HG03558 (cell line): ENCODE measurements around the gene ASGR2.
"Not testable (repeated sequence)": the region's sequence is repeated elsewhere in the genome, so short reads cannot be mapped to it uniquely, and the experiment has no call there.

Source experiments
- ATAC-seq: cut with Tn5 transposase; IDR thresholded peaks from one replicate; pipeline ENCODE4 v1.9.1; 2021; ENCODE audit warnings: moderate number of reproducible peaks; ENCODE audit not compliant: unreplicated experiment; ENCODE audit errors: extremely low read depth

Gene ASGR2

DNA sequence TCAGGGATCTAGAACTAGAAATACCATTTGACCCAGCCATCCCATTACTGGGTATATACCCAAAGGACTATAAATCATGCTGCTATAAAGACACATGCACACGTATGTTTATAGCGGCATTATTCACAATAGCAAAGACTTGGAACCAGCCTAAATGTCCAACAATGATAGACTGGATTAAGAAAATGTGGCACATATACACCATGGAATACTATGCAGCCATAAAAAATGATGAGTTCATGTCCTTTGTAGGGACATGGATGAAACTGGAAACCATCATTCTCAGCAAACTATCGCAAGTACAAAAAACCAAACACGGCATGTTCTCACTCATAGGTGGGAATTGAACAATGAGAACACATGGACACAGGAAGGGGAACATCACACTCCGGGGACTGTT, 12.9 kb upstream of the ASGR2 start:
- not testable (repeated sequence) for ATAC-seq

DNA sequence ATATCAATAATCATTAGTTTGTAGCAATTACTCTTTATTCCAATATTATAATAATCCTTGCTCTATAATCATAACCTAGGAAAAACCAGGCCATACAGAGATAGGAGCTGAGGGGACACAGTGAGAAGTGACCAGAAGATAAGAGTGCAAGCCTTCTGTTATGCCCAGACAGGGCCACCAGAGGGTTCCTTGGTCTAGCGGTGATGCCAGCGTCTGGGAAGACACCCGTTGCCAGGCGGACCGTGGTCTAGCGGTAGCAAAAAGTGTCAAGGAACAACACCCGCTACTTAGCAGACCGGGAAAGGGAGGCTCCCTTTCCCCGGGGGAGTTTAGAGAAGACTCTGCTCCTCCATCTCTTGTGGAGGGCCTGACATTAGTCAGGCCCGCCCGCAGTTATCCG, 11.8 kb upstream of the ASGR2 start:
- ATAC-seq = not testable (repeated sequence)

DNA sequence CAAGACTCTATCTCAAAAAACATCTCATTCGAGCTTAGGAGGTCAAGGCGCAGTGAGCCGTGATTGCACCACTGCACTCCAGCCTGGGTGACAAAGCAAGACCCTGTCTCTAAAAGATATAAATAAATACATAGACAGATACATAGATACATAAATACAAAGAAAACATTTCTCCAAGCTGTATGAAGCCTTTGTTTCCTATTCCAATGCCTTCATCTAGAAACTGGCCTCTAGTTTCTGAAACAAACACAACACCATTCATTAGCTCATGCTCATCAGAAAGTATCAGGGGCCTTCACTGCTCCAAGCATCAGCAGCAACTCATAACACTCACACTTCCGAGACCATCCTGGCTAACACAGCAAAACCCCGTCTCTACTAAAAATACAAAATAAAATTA, 10.3 kb upstream of the ASGR2 start:
- ATAC-seq = no peak

DNA sequence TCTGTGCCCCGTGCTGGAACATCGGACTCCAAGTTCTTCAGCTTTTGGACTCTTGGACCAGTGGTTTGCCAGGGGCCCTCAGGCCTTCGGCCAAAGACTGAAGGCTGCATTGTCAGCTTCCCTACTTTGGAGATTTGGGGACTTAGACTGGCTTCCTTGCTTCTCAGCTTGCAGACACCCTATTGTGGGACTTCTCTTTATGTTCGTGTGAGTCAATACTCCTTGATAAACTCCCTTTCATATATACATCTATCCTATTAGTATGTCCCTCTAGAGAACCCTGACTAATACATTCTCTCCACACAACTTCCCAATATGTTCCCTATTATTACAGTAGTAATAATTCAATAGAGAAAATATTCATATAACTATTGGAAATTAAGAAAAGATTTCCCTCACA, 9.2 kb upstream of the ASGR2 start:
- ATAC-seq = no peak

DNA sequence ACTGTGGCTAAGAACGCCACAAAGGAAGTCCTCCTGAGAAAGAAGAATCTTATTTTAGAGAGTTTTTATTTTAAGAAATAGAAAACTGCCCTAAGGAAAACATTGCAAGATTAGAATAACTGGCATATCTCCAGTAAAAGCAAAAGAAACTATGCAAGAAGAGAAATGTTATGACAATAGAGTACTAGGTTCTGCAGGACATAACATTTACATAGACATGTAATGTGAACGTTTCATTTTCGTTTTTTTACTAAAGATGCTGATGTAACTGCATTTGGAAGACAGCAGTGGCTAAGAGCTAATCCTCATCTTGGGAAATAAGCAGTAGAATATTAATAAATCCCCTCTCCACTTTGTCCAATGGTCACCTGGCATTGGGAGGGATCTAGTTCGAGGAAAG, 7.8 kb upstream of the ASGR2 start:
- no peak for ATAC-seq

DNA sequence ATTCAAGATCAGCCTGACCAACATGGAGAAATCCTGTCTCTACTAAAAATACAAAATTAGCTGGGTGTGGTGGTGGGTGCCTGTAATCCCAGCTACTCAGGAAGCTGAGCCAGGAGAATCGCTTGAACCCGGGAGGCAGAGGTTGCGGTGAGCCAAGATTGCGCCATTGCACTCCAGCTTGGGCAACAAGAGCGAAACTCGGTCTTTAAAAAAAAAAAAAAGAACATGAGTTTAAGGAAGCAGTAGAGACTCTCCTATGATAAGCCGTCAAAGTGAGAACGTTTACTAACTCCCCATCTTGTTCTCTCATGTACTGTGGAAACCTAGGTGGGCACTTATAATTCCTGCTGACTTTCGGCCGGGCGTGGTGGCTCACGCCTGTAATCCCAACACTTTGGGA, 6.0 kb upstream of the ASGR2 start:
- not testable (repeated sequence) for ATAC-seq

DNA sequence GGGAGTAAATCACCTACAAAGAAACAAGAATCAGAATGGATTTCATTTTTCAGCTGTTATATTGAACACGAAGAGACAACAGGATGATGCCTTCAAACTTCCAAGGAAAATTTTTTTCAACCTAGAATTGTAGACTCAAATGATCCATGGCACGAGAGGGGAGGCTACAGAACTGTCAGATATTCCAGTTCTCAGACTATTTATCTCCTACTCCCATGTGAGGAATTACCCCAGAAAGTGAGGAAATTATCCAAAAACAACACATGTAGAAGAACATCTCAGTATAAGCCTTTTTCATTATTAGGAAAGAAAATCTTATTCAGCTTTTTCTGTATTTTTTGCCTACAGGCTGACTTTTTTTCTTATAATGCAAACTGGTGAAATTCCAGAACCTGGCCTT, 5.5 kb upstream of the ASGR2 start:
- ATAC-seq = no peak

DNA sequence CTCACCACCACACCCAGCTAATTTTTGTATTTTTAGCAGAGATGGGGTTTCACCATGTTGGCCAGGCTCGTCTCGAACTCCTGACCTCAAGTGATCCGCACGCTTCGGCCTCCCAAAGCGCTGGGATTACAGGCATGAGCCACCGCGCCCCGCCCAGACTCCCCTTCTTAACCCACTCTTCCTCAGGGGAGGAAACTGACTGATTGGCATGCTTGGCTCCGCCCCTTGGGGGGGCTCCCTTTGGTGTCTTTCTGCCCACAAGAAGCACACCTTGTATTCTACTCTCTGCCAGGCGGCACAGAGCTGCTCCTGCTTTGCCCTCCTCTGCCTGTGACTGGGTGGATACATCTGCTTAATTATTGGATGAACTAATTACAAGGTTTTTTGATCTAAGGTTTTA, 4.7 kb upstream of the ASGR2 start:
- ATAC-seq = no peak

DNA sequence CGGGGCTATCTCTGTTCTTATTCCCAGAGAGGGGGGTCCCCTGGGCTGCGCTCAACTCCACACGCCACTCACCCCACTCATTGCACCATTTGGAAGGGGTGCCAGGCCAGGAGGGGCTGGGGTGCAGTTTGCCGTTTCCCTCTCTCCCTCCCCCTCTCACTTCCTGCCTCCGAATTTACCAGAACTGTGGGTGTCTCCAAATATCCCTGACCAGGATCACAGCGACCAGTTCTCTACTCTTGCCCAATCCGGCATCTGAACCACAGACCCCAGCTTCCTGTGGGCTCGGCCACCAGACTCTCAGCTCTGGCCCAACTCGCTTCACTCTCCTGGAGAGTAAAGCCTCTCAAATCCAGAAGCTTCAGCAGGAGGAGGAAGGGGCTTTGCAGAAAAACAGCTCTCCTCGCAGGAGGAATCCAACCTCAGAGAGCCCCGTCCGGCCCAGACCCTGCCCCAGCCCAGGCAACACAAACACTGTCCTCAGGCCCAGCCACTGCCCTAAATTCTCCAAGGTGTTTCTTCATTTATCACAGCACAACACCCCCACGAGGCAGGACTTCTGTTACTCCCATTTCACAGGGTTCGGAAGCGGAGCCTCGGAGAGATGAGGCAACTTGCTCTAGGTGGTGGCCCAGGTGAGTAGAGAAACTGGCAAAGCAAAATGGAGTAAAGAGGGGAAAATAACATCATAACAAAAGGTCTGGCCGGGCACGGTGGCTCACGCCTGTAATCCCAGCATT, 423 bp upstream of the ASGR2 start:
- no peak for ATAC-seq

DNA sequence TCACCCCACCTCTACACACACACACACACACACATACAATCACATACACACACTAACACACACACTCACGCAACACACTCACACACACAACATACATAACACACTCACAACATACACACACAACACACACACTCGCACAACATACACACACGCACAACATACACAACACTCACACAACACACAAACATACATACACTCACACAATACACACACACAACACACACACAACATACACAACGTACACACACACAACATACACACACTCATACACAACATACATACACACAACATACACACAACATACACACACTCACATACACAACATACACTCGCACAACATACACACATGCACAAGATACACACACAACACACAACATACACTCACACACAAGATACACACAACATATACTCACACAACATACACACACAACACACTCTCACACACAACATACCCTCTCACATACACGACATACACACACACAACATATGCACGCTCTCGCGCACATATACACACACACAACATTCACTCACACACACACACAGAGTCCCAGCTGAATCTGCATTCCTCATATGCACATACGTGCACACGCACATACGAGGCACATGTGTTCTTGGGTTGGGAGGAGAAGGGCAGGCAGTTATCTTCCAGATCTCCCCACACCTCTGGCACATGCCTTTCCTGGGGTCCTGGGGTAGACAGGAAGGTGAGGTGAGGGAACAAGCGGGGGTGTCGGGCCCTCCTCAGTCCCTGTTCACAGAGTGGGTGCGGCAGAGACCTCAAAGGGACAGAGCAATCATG, 1.1 kb downstream of the ASGR2 start:
- ATAC-seq = no peak

DNA sequence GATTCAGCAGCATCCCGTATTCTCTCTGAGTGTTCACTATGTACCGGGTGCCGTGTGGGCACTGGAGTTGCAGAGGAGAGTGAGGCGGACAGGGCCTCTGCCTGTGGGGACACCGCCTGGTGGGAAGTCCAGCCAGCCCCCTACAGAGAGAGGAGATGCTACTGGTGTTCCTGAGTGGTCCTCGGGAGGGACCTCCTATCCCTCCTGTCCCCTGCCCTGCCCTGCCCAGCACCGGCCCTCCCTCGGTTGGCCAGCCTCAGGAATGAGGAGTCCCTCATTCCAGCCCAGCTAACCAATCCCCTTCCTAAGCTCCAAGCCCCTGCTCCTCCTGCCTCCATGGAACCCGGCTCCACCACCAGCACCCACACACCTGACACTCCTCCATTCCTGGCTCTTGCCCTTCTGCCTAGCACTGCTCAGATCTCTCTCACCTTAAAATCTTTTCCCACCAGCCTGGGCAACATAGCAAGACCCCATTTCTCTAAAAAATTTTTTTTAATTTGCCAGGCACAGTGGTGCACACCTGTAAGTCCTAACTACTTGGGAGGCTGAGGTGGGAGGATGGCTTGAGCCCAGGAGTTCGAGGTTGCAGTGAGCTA, 2.0 kb downstream of the ASGR2 start:
- ATAC-seq = no peak

DNA sequence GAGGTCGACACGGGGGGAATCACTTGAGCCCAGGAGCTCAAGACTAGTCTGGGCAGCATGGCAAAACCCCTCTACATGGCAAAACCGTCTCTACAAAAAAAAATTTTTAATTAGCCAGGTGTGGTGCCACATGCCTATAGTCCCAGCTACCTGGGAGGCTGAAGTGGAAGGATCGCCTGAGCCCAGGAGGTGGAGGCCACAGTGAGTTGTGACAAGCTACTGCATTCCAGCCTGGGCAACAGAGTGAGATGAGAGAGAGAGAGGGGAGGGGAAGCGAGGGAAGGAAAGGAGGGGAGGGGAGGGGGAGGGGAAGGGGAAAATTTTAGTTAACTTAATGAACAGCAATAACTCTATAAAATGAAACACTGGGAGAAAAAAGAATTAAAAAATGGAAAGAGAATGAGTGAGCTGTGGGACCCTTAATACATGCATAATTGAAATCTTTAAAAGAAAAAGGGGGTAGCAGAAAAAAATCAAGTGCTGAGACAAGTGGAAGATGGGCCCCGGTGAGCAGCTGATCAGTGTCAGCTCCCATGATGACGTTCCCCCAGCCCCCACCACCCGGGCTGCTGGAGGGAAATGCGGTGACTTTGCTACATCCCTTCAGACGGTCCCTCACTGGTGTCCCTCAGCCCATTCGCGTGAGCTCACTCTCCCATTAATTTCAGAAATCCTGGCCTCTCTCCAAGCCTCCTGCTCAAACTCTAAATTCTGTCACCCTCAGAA, 2.7 kb downstream of the ASGR2 start:
- no peak for ATAC-seq

DNA sequence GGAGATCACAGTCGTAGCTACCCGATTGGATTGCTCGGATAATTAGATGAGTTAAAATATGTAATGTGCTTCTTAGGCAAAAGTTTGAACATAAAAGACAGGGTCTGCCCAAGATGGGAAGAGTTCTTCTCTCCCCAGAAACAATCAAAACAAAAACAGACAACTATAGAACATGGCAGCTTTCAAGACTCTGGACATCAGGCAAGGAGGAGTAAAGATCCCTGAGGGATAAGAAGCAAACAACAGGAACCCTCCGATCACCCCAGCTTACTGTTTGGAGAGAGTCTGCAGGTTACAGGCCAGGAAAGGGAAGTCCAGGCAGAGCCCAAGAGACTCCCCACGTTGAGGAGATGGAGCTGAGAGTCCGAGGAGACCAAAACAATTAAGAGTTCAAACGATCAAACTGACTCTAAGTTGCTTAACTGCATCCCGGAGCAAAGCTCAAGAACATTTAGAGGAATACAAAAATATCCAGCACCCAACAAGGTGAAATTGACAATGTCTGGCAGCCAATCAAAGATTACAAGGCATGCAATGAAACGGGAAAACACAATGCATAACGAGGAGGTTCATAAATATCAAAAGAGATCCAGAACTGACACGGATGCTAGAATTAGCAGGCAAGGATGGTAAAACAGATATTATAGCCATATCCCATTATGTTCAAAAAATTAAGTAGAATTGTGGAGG, 3.9 kb downstream of the ASGR2 start:
- ATAC-seq = no peak

DNA sequence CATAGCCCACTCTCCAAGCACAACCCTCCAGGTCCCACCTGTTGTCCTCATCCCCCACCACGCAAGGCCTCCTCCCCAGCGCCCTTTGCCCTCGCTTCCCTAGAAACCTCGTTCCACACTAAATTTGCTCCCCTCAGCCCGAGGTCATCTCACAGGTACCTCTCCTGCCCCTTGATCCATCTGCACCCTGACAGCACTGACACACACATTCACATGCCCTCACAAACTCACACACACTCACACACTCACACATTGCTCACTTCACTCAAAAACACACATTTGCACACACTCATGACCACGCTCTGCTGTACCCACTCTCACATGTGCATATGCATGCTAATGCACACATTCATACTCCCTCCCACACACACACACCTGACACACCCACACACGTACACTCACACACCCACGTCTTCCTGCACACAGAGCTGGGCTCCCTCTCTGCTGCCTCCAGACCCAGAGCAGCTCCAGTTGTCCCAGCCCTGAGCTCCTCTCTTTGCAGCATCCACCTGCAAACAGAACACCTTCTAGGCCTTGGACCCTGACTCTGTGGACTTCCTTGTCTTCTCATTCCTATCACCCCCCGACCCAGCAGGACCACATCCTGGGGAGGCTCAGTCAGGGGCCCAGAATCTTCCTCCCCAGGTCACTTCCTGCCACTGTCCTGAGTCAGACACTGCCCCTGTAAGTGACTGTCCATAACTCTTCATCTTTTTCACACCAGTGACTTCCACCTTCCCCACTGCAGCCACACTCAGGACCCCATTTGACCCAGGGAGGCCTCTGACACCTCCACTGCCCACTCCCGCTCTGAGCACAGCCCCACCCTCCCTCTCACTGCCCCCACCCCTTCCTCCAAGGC, 4.9 kb downstream of the ASGR2 start:
- no peak for ATAC-seq

DNA sequence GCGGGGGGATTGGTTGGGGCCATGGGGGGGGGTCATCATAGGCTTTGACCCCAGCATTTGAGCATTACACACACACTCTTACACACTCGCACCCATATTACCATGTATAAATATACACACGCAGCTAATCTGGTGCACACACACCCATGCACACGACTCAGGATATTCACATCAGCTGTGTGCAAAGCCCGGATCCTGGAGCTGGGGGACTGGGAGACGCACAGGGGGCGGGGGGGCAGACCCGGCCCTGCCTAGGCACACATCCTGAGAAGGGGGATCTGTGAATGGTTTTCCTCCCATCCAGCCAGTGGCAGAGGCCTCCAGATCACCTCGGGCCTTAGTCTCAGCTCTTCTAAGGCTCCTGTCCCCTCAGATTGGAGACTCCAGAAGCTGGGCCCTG, 5.6 kb downstream of the ASGR2 start:
- ATAC-seq = no peak

DNA sequence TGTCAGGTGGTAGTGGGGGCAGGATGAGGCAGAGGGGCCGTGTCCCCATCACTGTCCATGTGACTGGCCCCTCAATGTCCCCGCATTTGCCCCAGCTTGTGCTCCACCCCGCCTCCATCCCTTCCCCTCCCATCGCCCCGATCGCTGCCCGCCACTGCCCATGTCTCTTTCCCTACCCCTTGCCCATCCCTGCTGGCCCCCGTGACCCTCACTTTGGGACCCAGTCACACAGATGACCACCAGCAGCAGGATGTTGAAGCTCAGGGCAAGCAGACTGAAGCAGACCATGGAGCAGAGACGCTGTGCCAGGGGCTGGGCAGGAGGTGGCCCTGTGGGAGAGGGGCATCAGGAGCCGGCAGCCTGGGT, 6.1 kb downstream of the ASGR2 start:
- no peak for ATAC-seq

DNA sequence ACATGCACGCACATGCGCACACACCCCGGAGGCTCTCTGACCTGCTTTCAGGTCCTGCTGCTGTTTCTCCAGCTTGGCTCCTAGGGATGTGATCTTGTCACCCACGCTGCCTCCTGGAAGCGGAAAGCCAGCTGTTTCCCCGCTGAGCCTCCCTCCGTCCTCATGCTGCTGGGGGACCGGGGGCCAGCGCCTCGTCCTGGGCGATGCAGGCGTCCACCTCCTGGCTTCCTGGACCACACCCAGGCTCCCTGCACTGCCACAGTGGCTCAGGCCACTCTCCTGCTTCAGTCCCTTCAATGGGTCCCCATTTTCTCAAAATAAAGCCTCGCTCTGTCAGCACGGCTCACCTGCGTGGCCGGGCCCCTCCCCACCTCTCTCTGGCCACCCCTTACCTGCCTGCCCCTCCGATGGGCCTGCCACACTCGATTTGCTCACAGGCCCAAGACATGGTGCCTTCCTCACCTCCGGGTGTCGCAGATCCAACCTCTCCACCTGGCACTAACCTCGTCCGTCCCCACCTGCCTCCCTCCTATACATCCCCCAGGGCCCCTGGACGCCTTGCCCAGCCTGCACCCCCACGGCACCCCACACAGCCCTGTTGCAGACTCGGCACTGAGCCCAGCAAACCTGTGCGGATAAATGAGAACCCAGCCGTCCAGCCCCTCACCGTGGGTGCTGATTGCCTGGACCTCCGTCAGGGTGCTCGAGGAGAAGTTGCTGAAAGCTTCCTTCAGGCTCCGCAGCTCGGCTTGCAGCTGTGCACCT, 6.6 kb downstream of the ASGR2 start:
- ATAC-seq = no peak

DNA sequence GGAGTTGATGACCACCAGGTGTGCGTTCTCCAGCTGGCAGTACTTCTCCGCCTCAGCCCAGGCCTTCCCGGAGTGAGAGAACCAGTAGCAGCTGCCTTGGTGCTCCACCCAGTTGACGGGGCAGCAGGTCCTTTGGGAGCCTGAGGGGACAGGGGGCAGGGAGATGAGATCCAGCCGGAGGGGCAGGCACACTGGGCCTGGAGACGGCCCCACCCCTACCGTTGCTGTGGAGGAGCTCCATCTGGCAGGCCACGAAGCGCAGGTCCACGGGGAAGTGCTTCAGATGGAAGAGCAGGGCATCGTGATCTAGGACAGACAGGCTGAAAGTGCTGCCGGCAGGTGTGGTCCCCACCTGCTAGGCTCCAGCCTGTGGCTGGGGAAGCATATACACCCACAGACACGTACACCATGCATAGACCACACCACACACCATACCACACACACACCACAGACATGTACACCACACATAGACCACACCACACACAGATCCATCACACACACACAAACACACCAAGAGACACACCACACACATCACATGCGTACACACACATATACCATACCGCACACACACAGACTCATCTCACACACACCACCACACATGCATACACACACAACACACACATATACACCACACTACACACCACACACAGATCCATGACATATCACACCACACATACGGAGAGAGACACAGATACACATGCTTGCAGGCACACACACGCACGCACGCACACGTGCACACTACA, 7.4 kb downstream of the ASGR2 start:
- no peak for ATAC-seq
